Measurements from ENCODE around the gene TMEM17.

DNA sequence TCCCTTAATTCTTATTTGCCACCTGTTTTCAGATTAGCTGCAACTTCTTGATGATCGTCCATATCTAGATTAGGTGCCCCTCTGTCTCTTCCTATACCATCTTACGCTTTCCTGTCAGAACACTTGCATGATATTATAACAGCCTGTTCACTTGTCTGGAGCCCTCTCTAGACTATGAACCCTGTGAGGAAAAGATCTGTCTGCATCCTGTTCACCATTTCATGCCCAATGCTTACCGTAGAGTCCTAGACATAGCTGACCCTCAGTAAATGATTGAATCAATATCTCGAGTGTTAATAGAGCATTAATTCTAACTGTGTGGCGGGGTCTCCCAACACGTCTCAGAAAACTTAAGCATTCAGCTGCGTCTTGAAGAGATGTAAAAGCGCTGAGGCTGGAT is 31.8 kb upstream of the TMEM17 start:
- TF ChIP-seq, protein P1, sequence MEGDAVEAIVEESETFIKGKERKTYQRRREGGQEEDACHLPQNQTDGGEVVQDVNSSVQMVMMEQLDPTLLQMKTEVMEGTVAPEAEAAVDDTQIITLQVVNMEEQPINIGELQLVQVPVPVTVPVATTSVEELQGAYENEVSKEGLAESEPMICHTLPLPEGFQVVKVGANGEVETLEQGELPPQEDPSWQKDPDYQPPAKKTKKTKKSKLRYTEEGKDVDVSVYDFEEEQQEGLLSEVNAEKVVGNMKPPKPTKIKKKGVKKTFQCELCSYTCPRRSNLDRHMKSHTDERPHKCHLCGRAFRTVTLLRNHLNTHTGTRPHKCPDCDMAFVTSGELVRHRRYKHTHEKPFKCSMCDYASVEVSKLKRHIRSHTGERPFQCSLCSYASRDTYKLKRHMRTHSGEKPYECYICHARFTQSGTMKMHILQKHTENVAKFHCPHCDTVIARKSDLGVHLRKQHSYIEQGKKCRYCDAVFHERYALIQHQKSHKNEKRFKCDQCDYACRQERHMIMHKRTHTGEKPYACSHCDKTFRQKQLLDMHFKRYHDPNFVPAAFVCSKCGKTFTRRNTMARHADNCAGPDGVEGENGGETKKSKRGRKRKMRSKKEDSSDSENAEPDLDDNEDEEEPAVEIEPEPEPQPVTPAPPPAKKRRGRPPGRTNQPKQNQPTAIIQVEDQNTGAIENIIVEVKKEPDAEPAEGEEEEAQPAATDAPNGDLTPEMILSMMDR (IDR thresholded peaks at IDR 0.05), result no peak
- no peak for TF ChIP-seq EZH2 (IDR thresholded peaks at IDR 0.05)

Measured in neural progenitor cell (in vitro differentiated cells).